Activated T-helper 17 cell treated with anti-CD3 and anti-CD28 coated beads, Interleukin-2, amount 50 U/mL, for 72 hours (primary cell): ENCODE data around the gene ABCD3. TPM values are rescaled to one million over a fixed set of nuclear protein-coding genes. Genes with fewer than 3 reads are reported as not detected.
"Not testable (repeated sequence)": the region's sequence is repeated elsewhere in the genome, so short reads cannot be mapped to it uniquely, and the experiment has no call there.

Experiments
- ATAC-seq: fragments of 150-1000 bp; cut with Tn5 transposase; replicated peaks from 2 replicates; pipeline ENCODE4 v1.10.0; 2021; ENCODE audit warnings: mild to moderate bottlenecking, moderate library complexity
- H3K27ac Mint-ChIP-seq: one replicate; pipeline ENCODE4 v1.8.0; 2022; ENCODE audit warnings: mixed read lengths
- H3K27me3 Mint-ChIP-seq: one replicate; pipeline ENCODE4 v1.8.0; 2022; ENCODE audit warnings: mixed read lengths
- H3K36me3 Mint-ChIP-seq: one replicate; pipeline ENCODE4 v1.8.0; 2022; ENCODE audit warnings: low read depth, mild to moderate bottlenecking, mixed read lengths
- H3K4me1 Mint-ChIP-seq: one replicate; pipeline ENCODE4 v1.8.0; 2022; ENCODE audit warnings: mixed read lengths
- H3K4me3 Mint-ChIP-seq: one replicate; pipeline ENCODE4 v1.8.0; 2022; ENCODE audit warnings: mild to moderate bottlenecking, mixed read lengths
- H3K9me3 Mint-ChIP-seq: one replicate; pipeline ENCODE4 v1.8.0; 2022; ENCODE audit warnings: mixed read lengths
- total RNA-seq, 2 donors: library from RNA; stranded (reverse); gene quantifications; one replicate each; pipeline ENCODE4 v1.2.3, GENCODE V29; 2022

The ABCD3 gene
- total RNA-seq, 2 donors from 2014 or later, result 18.8 to 27.6 TPM

- not testable (repeated sequence) for H3K36me3 Mint-ChIP-seq, ATAC-seq, H3K9me3 Mint-ChIP-seq, H3K27ac Mint-ChIP-seq, H3K4me3 Mint-ChIP-seq, H3K27me3 Mint-ChIP-seq
- H3K4me1 Mint-ChIP-seq, result peaks cover 27% of the 10 kb centered on the region
These were observed 8.3 kb downstream of the ABCD3 start for GRCh38 chr1:94426485-94426870.

DNA sequence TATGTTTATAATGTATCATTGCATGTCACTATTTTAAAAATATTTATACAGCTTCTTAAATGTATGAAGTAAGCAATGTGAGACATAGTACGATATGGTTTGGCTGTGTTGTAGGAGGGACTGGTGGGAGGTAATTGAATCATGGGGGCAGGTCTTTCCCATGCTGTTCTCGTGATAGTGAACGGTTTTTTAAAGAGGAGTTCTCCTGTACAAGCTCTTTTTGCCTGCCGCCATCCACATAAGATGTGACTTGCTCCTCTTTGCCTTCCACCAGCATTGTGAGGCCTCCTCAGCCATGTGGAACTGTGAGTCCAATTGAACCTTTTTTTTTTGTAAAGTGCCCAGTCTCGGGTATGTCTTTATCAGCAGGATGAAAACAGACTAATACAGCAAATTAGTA is 10.3 kb downstream of the ABCD3 start:
- no peaks in the 10 kb centered on the region for H3K27me3 Mint-ChIP-seq

GRCh38 chr1:94428927-94429528 is 10.8 kb downstream of the ABCD3 start:
- not testable (repeated sequence) for H3K27ac Mint-ChIP-seq, H3K36me3 Mint-ChIP-seq, H3K9me3 Mint-ChIP-seq, H3K27me3 Mint-ChIP-seq, H3K4me3 Mint-ChIP-seq, ATAC-seq
- peaks cover 14% of the 10 kb centered on the region for H3K4me1 Mint-ChIP-seq

More for the DNA sequence above, 10.3 kb downstream of the ABCD3 start:
- no peaks in the 10 kb centered on the region for H3K9me3 Mint-ChIP-seq
- H3K4me3 Mint-ChIP-seq, result no peak overlapping the region
- ATAC-seq, result no peak
- peaks cover 14% of the 10 kb centered on the region for H3K4me1 Mint-ChIP-seq
- H3K27ac Mint-ChIP-seq, result no peak overlapping the region
- H3K36me3 Mint-ChIP-seq, result no peaks in the 10 kb centered on the region

DNA sequence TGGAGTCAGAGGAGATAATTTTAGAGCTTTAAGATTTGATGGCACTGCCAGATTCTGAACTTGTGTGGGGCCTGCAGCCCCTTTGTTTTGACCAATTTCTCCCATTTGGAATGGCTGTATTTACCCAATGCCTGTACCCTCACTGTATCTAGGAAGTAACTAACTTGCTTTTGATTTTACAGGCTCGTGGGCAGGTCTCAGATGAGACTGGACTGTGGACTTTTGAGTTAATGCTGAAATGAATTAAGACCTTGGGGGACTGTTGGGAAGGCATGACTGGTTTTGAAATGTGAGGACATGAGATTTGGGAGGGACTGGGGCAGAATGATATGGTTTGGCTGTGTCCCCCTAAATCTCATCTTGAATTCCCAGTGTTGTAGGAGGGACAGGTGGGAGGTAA is 11.9 kb downstream of the ABCD3 start:
- not testable (repeated sequence) for H3K4me3 Mint-ChIP-seq, ATAC-seq, H3K27me3 Mint-ChIP-seq, H3K36me3 Mint-ChIP-seq, H3K27ac Mint-ChIP-seq, H3K9me3 Mint-ChIP-seq
- H3K4me1 Mint-ChIP-seq, result peaks cover 18% of the 10 kb centered on the region

DNA sequence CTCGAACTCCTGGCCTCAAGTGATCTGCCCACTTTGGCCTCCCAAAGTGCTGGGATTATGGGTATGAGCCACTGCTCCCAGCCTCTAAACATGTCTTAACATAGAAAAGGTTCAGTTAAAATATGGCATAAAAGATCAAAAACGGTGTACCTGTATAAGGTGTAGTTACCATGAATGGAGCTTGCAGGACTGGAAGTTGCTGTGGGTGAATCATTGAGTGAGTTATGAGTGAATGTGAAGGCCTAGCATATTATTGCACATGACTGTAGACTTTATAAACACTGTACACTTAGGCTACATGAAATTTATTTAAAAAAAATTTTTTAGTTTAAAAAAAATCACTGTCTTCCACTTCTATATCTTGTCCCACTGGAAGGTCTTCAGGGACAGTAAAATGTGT is 15.7 kb downstream of the ABCD3 start:
- Mint-ChIP-seq H3K9me3 (peaks cover 9% of the 10 kb centered on the region), H3K36me3 (no peaks in the 10 kb centered on the region), H3K4me3 (no peak overlapping the region), H3K27me3 (no peaks in the 10 kb centered on the region), H3K27ac (no peak overlapping the region), H3K4me1 (peaks cover 11% of the 10 kb centered on the region)
- ATAC-seq, result no peak

- ATAC-seq, result no peak
- peaks cover 9% of the 10 kb centered on the region for H3K4me1 Mint-ChIP-seq
- no peak overlapping the region for H3K27ac Mint-ChIP-seq
- no peaks in the 10 kb centered on the region for H3K27me3 Mint-ChIP-seq
- no peaks in the 10 kb centered on the region for H3K36me3 Mint-ChIP-seq
- H3K9me3 Mint-ChIP-seq, result peaks cover 9% of the 10 kb centered on the region
- no peak overlapping the region for H3K4me3 Mint-ChIP-seq
These were observed 16.3 kb downstream of the ABCD3 start for GRCh38 chr1:94434365-94435045.

DNA sequence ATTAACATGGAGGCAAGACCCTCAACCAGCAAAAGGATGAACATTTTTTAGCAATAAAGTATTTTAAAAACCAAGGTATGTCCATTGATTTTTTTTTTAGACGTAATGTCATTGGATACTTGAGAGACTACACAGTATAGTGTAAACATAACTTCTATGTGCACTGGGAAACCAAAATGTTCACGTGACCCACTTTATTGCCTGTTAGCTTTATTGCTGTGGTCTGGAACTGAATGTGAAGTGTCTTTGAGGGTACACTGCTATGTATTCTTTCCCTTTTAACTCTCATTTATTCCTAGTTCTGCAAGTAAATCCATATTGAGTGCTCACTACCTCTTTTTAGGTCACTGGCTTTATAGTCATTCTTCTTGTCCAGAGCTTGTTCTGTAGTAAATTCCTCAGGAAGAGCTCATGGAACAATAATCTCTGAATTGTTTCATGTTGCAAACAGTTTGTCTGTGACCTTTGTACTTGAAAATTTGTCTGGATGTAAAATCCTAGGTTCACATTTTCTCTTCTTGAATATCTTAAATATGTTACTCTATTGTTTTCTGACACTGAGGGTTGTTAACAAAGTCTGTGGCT is 20.6 kb downstream of the ABCD3 start:
- Mint-ChIP-seq H3K9me3 (peaks cover 20% of the 10 kb centered on the region), H3K27ac (no peak overlapping the region), H3K4me1 (peaks cover 9% of the 10 kb centered on the region), H3K27me3 (no peaks in the 10 kb centered on the region), H3K4me3 (no peak overlapping the region), H3K36me3 (peaks cover 7% of the 10 kb centered on the region)
- no peak for ATAC-seq

DNA sequence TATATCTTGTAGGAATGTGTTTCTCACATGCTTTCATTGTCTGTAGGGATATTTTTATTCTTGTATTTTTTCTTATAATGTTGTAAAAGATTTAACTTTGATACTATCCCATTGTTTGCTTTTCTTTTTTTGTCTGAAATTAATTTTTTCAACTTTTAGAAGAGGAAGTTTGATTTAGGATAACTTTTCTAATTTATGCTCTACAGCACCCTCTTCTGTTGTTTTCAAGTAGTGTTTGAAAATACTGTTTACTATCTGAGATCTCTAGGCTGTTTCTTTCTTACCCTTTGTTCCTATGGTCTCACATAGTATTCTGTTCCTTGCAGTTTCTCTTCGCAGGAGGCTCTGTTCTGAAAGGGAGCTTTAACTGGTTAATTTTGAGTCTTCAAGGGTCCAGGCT is 21.9 kb downstream of the ABCD3 start:
- no peaks in the 10 kb centered on the region for H3K27me3 Mint-ChIP-seq
- H3K9me3 Mint-ChIP-seq, result peaks cover 20% of the 10 kb centered on the region
- peaks cover 5% of the 10 kb centered on the region for H3K4me1 Mint-ChIP-seq
- H3K4me3 Mint-ChIP-seq, result no peak overlapping the region
- peaks cover 7% of the 10 kb centered on the region for H3K36me3 Mint-ChIP-seq
- no peak overlapping the region for H3K27ac Mint-ChIP-seq
- no peak for ATAC-seq

DNA sequence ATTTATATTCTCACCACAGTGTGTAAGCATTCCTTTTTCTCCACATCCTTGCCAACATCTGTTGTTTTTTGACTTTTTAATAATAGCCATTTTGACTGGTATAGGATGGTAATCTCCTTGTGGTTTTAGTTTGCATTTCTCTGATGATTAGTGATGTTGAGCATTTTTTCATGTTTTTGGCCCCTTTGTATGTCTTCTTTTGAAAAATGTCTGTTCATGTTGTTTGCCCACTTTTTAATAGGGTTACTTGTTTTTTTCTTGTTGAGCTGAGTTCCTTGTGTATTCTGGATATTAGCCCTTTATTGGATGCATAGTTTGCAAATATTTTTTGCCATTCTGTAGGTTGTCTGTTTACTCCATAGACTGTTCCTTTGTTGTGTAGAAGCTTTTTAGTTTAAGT is 24.9 kb downstream of the ABCD3 start:
- not testable (repeated sequence) for ATAC-seq
- Mint-ChIP-seq H3K9me3 (peaks cover 17% of the 10 kb centered on the region), H3K36me3 (peaks cover 12% of the 10 kb centered on the region)

DNA sequence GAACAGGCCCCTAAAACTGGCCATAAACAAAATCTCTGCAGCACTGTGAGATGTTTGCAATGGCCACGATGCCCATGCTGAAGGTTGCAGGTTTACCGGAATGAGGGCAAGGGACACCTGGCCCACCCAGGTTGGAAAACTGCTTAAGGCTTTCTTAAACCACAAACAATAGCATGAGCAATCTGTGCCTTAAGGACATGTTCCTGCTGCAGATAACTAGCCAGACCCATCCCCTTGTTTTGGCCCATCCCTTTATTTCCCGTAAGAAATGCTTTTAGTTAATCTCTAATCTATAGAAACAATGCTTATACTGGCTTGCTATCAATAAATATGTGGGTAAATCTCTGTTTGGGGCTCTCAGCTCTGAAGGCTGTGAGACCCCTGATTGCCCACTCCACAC is 26.6 kb downstream of the ABCD3 start:
- not testable (repeated sequence) for ATAC-seq
- peaks cover 33% of the 10 kb centered on the region for H3K9me3 Mint-ChIP-seq

More for the DNA sequence above, 24.9 kb downstream of the ABCD3 start:
- not testable (repeated sequence) for H3K4me3 Mint-ChIP-seq, H3K4me1 Mint-ChIP-seq, H3K27me3 Mint-ChIP-seq, H3K27ac Mint-ChIP-seq

DNA sequence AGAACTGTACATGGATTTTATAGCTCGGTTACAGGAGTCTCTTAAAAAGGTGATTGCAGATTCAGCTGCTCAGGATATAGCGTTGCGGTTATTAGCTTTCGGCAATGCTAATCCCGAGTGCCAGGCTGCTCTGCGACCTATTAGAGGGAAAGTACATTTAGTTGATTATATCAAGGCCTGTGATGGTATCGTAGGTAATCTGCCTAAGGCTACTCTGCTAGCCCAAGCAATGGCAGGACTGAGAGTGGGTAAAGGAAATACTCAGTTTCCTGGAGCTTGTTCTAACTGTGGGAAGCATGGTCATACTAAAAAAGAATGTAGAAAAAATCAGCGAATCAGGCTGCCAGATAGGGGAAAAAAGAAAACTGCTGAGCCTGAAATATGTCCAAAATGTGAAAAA is 27.5 kb downstream of the ABCD3 start:
- H3K4me1 Mint-ChIP-seq, ATAC-seq, H3K27me3 Mint-ChIP-seq, H3K4me3 Mint-ChIP-seq, H3K27ac Mint-ChIP-seq: not testable (repeated sequence)
- Mint-ChIP-seq H3K36me3 (peaks cover 39% of the 10 kb centered on the region), H3K9me3 (peaks cover 33% of the 10 kb centered on the region)

More for the DNA sequence above, 26.6 kb downstream of the ABCD3 start:
- not testable (repeated sequence) for H3K27me3 Mint-ChIP-seq, H3K27ac Mint-ChIP-seq, H3K4me3 Mint-ChIP-seq, H3K4me1 Mint-ChIP-seq
- peaks cover 30% of the 10 kb centered on the region for H3K36me3 Mint-ChIP-seq

DNA sequence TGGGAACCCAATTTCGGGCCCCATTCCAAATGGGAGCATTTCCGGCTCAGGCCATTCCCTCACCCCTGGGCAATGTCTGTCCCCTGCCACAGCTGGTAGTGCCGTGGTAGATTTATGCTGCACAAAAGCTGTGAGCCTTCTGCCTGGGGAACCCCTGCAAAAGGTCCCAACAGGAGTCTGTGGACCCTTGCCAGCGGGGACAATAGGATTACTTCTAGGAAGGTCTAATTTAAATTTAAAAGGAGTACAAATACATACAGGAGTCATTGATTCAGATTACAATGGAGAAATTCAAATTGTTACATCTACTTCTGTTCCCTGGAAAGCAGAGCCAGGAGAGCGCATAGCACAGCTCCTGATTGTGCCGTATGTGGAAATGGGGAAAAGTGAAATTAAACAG is 28.0 kb downstream of the ABCD3 start:
- peaks cover 33% of the 10 kb centered on the region for H3K9me3 Mint-ChIP-seq
- not testable (repeated sequence) for ATAC-seq, H3K27me3 Mint-ChIP-seq, H3K27ac Mint-ChIP-seq, H3K4me3 Mint-ChIP-seq, H3K4me1 Mint-ChIP-seq
- peaks cover 43% of the 10 kb centered on the region for H3K36me3 Mint-ChIP-seq

GRCh38 chr1:94448741-94449140 is 30.6 kb downstream of the ABCD3 start:
- H3K4me3 Mint-ChIP-seq, H3K27ac Mint-ChIP-seq, H3K4me1 Mint-ChIP-seq, ATAC-seq, H3K27me3 Mint-ChIP-seq: not testable (repeated sequence)
- peaks cover 29% of the 10 kb centered on the region for H3K9me3 Mint-ChIP-seq
- peaks cover 52% of the 10 kb centered on the region for H3K36me3 Mint-ChIP-seq

DNA sequence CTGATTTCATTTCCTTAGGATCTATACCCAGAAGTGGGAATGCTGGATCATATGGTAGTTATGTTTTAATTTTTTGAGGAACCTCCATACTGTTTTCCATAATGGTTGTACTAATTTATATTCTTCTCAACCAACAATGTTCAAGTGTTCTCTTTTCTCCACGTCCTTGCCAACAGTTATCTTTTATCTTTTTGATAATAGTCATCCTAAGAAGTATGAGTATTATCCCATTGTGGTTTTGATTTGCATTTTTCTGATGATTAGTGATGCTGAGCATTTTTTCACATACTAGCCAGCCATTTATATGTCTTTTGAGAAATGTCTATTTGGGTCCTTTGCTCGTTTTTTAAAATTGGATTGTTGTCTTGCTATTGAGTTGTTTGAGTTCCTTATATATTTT is 38.5 kb downstream of the ABCD3 start:
- Mint-ChIP-seq H3K36me3 (peaks cover 53% of the 10 kb centered on the region), H3K4me1 (peaks cover 3% of the 10 kb centered on the region), H3K27ac (no peak overlapping the region), H3K27me3 (no peaks in the 10 kb centered on the region), H3K9me3 (peaks cover 9% of the 10 kb centered on the region), H3K4me3 (no peak overlapping the region)
- no peak for ATAC-seq

- no peak overlapping the region for H3K4me3 Mint-ChIP-seq
These were observed 44.4 kb downstream of the ABCD3 start for GRCh38 chr1:94462606-94463005.

More at GRCh38 chr1:94462606-94463005, 44.4 kb downstream of the ABCD3 start:
- no peaks in the 10 kb centered on the region for H3K9me3 Mint-ChIP-seq
- no peaks in the 10 kb centered on the region for H3K4me1 Mint-ChIP-seq
- no peaks in the 10 kb centered on the region for H3K27me3 Mint-ChIP-seq
- H3K36me3 Mint-ChIP-seq, result peaks cover 64% of the 10 kb centered on the region
- peak overlapping the region; percentile 11 for H3K27ac Mint-ChIP-seq
- ATAC-seq, result no peak
